K562 (cell line): ENCODE data around the gene C1orf87. TPM values are rescaled to one million over a fixed set of nuclear protein-coding genes. Genes with fewer than 3 reads are reported as not detected.

ENCODE experiments used
- ATAC-seq: fragments of 200-7000 bp; cut with Tn5 transposase; 3 replicates; pipeline ENCODE4 v1.9.1; 2020; ENCODE audit warnings: moderate library complexity
- BruUV-seq: library from RNA; stranded (reverse); fragments of 400-500 nt; replicated peaks from 2 replicates; lab custom pipeline; 2021; lab: Mats Ljungman, UMichigan
- CTCF ChIA-PET: fragments of 300-600 bp; formaldehyde crosslinking; extraction: SDS; loops from one replicate; lab custom pipeline; 2021; ENCODE audit warnings: low intra/inter-chr PET ratio; lab: Yijun Ruan, JAX
- POLR2A ChIA-PET: fragments of 300-600, 350-650 bp; sonication (Branson Sonifier 250); formaldehyde crosslinking; extraction: SDS; loops from one replicate; lab custom pipeline; 2021; ENCODE audit warnings: antibody characterized with exemption, inconsistent platforms; lab: Yijun Ruan, JAX
- DNase-seq, 4 experiments: peaks; one replicate each; pipeline versions ENCODE4 v3.0.0 to v3.0.0-alpha.2; 2011 to 2018; ENCODE audit warnings: low spot score in 3 of 4, mixed read lengths in 3 of 4; ENCODE audit errors: extremely low read depth in 1 of 4
- FAIRE-seq: peaks from 2 replicates; lab custom pipeline; 2011; peaks lifted over from hg19 to GRCh38; lab: Jason Lieb, UNC
- H2AFZ ChIP-seq: 2 replicates; pipeline ENCODE4 v1.6.0; 2011; ENCODE audit warnings: low read depth, low read length, control low read depth, inconsistent platforms
- H3K27ac ChIP-seq: fragments of 200-600 bp; 3 replicates; pipeline ENCODE4 v1.8.0; 2011; ENCODE audit warnings: low read depth, mild to moderate bottlenecking, control low read depth, inconsistent platforms, low read length, moderate library complexity, mixed read lengths; ENCODE audit errors: extremely low read depth
- H3K27me3 ChIP-seq, 2 experiments: fragments of 300-600 bp in 1 of 2; 2 replicates in 1 of 2; 3 replicates in 1 of 2; pipeline versions ENCODE4 v1.6.0 to v1.8.0; 2011; ENCODE audit warnings: inconsistent platforms in 2 of 2, low read length in 2 of 2, mild to moderate bottlenecking in 1 of 2, mixed read lengths in 1 of 2, moderate library complexity in 1 of 2; ENCODE audit not compliant: control insufficient read depth in 2 of 2, insufficient read depth in 2 of 2
- H3K36me3 ChIP-seq: fragments of 300-600 bp; 3 replicates; pipeline ENCODE4 v1.8.0; 2011; ENCODE audit warnings: mild to moderate bottlenecking, low read length, inconsistent platforms; ENCODE audit not compliant: control insufficient read depth, insufficient read depth
- H3K4me1 ChIP-seq, 2 experiments: fragments of 200-600 bp in 1 of 2; replicated peaks in 1 of 2; 2 replicates in 1 of 2; 3 replicates in 1 of 2; pipeline versions ENCODE4 v1.5.1 to v1.8.0; 2011; ENCODE audit warnings: inconsistent platforms in 2 of 2, low read length in 2 of 2, mild to moderate bottlenecking in 1 of 2, mixed read lengths in 1 of 2, moderate library complexity in 1 of 2; ENCODE audit not compliant: control insufficient read depth in 2 of 2, insufficient read depth in 2 of 2
- H3K4me2 ChIP-seq: 2 replicates; pipeline ENCODE4 v1.6.1; 2011; ENCODE audit warnings: low read length, control low read depth, inconsistent platforms, mixed read lengths; ENCODE audit not compliant: insufficient read depth
- H3K4me3 ChIP-seq: fragments of 200-600 bp; sonication (generic), shearing (Covaris generic); 2 replicates; pipeline ENCODE4 v1.5.1; 2016; ENCODE audit warnings: control low read depth, inconsistent platforms
- H3K79me2 ChIP-seq: fragments of 200-600 bp; 3 replicates; pipeline ENCODE4 v1.8.0; 2011; ENCODE audit warnings: low read length, inconsistent platforms; ENCODE audit not compliant: control insufficient read depth, insufficient read depth
- H3K9ac ChIP-seq, 2 experiments: 2 replicates each; pipeline versions ENCODE4 v1.6.0 to v1.6.1; 2011; ENCODE audit warnings: low read depth in 2 of 2, low read length in 2 of 2, control low read depth in 1 of 2, inconsistent platforms in 1 of 2, mild to moderate bottlenecking in 1 of 2, mixed read lengths in 1 of 2; ENCODE audit not compliant: insufficient read depth in 1 of 2
- H3K9me1 ChIP-seq: one replicate; pipeline ENCODE4 v1.6.0; 2011; ENCODE audit warnings: inconsistent platforms, mild to moderate bottlenecking, low read length, moderate library complexity; ENCODE audit not compliant: control insufficient read depth, insufficient read depth
- H3K9me3 ChIP-seq: replicated peaks from 2 replicates; pipeline ENCODE4 v1.5.1; 2011; ENCODE audit warnings: low read depth, low read length, inconsistent platforms; ENCODE audit not compliant: control insufficient read depth, insufficient read depth
- H4K20me1 ChIP-seq: replicated peaks from 2 replicates; pipeline ENCODE4 v1.6.1; 2011; ENCODE audit warnings: low read length, inconsistent platforms, mixed read lengths; ENCODE audit not compliant: control insufficient read depth, insufficient read depth
- ATF1 ChIP-seq, 2 experiments: fragments of 450-650 bp in 1 of 2; IDR thresholded peaks; 2 replicates each; pipeline ENCODE4 v1.6.1; 2016; ENCODE audit warnings: missing compliant biosample characterization in 1 of 2, missing genetic modification characterization in 1 of 2
- CHD1 ChIP-seq: fragments of 200-600 bp; sonication (generic); IDR thresholded peaks from one replicate; pipeline ENCODE4 v1.6.1; 2012; ENCODE audit warnings: mild to moderate bottlenecking, moderate library complexity, low read length, inconsistent platforms
- CTBP1 ChIP-seq: fragments of 450-650 bp; IDR thresholded peaks from 2 replicates; pipeline ENCODE4 v1.6.1; 2016; ENCODE audit warnings: borderline replicate concordance
- E2F1 ChIP-seq: sonication (generic); formaldehyde crosslinking; IDR thresholded peaks from 2 replicates; pipeline ENCODE4 v1.8.1; 2023; ENCODE audit warnings: mild to moderate bottlenecking, missing genetic modification reagents, moderate library complexity
- GATA2 ChIP-seq: sonication (generic); formaldehyde crosslinking; IDR thresholded peaks from 2 replicates; pipeline ENCODE4 v1.4.0; 2020; ENCODE audit warnings: mild to moderate bottlenecking, missing genetic modification reagents
- HDAC6 ChIP-seq: IDR thresholded peaks from 2 replicates; pipeline ENCODE4 v1.6.1; 2012; ENCODE audit warnings: low read depth, mild to moderate bottlenecking, control low read depth, inconsistent platforms, low read length, moderate library complexity
- HOMEZ ChIP-seq: fragments of 250-450 bp; sonication (Bioruptor Pico); IDR thresholded peaks from 2 replicates; pipeline ENCODE4 v1.4.0; 2020; ENCODE audit warnings: mild to moderate bottlenecking, moderate library complexity
- MCM3 ChIP-seq: fragments of 450-650 bp; IDR thresholded peaks from 2 replicates; pipeline ENCODE4 v1.6.1; 2016
- MYC ChIP-seq, 2 experiments: fragments of 250-450 bp in 1 of 2; sonication (Bioruptor Pico) in 1 of 2; IDR thresholded peaks; 2 replicates each; pipeline versions ENCODE4 v1.5.1 to v1.6.1; 2012 to 2021; ENCODE audit warnings: low read depth in 2 of 2, borderline replicate concordance in 1 of 2, improper control_type of control experiment in 1 of 2, low read length in 1 of 2, mild to moderate bottlenecking in 1 of 2, moderate library complexity in 1 of 2
- RFX1 ChIP-seq: fragments of 450-650 bp; IDR thresholded peaks from 2 replicates; pipeline ENCODE4 v1.6.1; 2016; ENCODE audit warnings: mild to moderate bottlenecking, moderate library complexity
- SETDB1 ChIP-seq: IDR thresholded peaks from one replicate; pipeline ENCODE4 v1.6.1; 2012; ENCODE audit warnings: low read length, control low read depth, inconsistent platforms
- SRSF7 ChIP-seq: fragments of 200-400 bp; formaldehyde crosslinking; optimal IDR thresholded peaks from 2 replicates; pipeline ENCODE3; 2017; ENCODE audit warnings: mild to moderate bottlenecking, low read depth, low read length
- YY1 ChIP-seq, 3 experiments: IDR thresholded peaks; 2 replicates each; pipeline ENCODE4 v1.6.1; 2011; ENCODE audit warnings: low read length in 2 of 3, mild to moderate bottlenecking in 2 of 3, moderate library complexity in 2 of 3, borderline replicate concordance in 1 of 3, control low read depth in 1 of 3, low read depth in 1 of 3; ENCODE audit not compliant: insufficient read depth in 3 of 3, insufficient replicate concordance in 2 of 3, control insufficient read depth in 1 of 3, insufficient read length in 1 of 3; ENCODE audit errors: extremely low read depth in 1 of 3
- ZBTB34 ChIP-seq: fragments of 250-450 bp; sonication (Bioruptor Pico); IDR thresholded peaks from 2 replicates; pipeline ENCODE4 v1.8.0; 2021; ENCODE audit warnings: mild to moderate bottlenecking, moderate library complexity
- ZNF133 ChIP-seq: fragments of 250-450 bp; sonication (Bioruptor Pico); IDR thresholded peaks from 2 replicates; pipeline ENCODE4 v1.4.0; 2020; ENCODE audit warnings: mild to moderate bottlenecking
- ZNF436 ChIP-seq: fragments of 250-450, 450-650 bp; sonication (Bioruptor Pico); formaldehyde crosslinking; IDR thresholded peaks from 2 replicates; pipeline ENCODE4 v1.7.0; 2020; ENCODE audit warnings: mild to moderate bottlenecking
- ZNF76 ChIP-seq: fragments of 250-450 bp; sonication (Bioruptor Pico); IDR thresholded peaks from 2 replicates; pipeline ENCODE4 v1.4.0; 2020; ENCODE audit warnings: mild to moderate bottlenecking, moderate library complexity, borderline replicate concordance
- ZNF77 ChIP-seq: fragments of 250-450 bp; sonication (Bioruptor Pico); IDR thresholded peaks from 2 replicates; pipeline ENCODE4 v1.5.0; 2020
- WGBS: fragments of 100-300 bp; shearing (Covaris generic); methylation state at CpG from one replicate; pipeline ENCODE4 v1.1.6; 2016; ENCODE audit warnings: low coverage, mixed read lengths; ENCODE audit not compliant: insufficient coverage; ENCODE audit errors: missing lambda C conversion rate; 5-methylcytosine and 5-hydroxymethylcytosine counted together
- in situ Hi-C: fragments of 300-500 bp; cut with MboI; formaldehyde crosslinking; loops from 4 replicates; pipeline ENCODE4 v1.15.0; 2018; ENCODE audit warnings: inconsistent platforms, mixed read lengths
- intact Hi-C: fragments of 100-400 bp; cut with micrococcal nuclease; formaldehyde crosslinking; loops from 2 replicates; pipeline ENCODE4 v1.14.2; 2022
- polyA plus RNA-seq, 8 experiments: library from polyadenylated mRNA; depleted of rRNA in 4 of 8; stranded (reverse) in 5 of 8; unstranded in 3 of 8; fragments of >200 nt; fragmentation: Nextera tagmentation in 2 of 8; fragmentation: Illumina TruSeq in 1 of 8; extraction: Ambion mirVana in 2 of 8; extraction: Trizol in 1 of 8; gene quantifications; 2 replicates each; pipeline versions ENCODE4 v1.2.1 to v1.2.3, GENCODE V29; 2011 to 2014; ENCODE audit warnings: inconsistent platforms in 1 of 8, missing spikeins in 1 of 8
- total RNA-seq, 7 experiments: library from RNA; depleted of rRNA in 6 of 7; stranded (reverse); fragments of >200 nt in 6 of 7; fragmentation: Illumina TruSeq in 2 of 7; extraction: Trizol in 2 of 7; gene quantifications; 2 replicates each; pipeline versions ENCODE4 v1.2.1 to v1.2.3, GENCODE V29; 2011 to 2021; ENCODE audit warnings: low replicate concordance in 1 of 7

Gene C1orf87
- total and polyA plus RNA-seq, 9 of the 15 experiments (the other 6 are each of a cell fraction or from before 2014, with no cell fraction given) = not detected

- TF ChIP-seq ZBTB34 (CRISPR knock-in tag) (no peak), ZNF133 (CRISPR knock-in tag) (no peak)
Measured at GRCh38 chr1:60033066-60033465, 40.5 kb downstream of the C1orf87 start (continued).

GRCh38 chr1:60031146-60031545 is 42.4 kb downstream of the C1orf87 start:
- H2AFZ ChIP-seq = no peak overlapping the region
- ChIA-PET POLR2A (no interaction called here), CTCF (no interaction called here)
- no peak overlapping the region for H3K4me3 ChIP-seq
- H3K79me2 ChIP-seq = no peaks in the 10 kb centered on the region
- H3K27ac ChIP-seq = no peak overlapping the region
- FAIRE-seq = no peak
- WGBS = 2% methylated on average over 3 of the region's 3 CpGs
- H3K9me3 ChIP-seq = no peaks in the 10 kb centered on the region
- no peaks in the 10 kb centered on the region for H3K36me3 ChIP-seq
- ATAC-seq = no peak
- no peaks in the 10 kb centered on the region for H3K4me1 ChIP-seq
- no peaks in the 10 kb centered on the region for H3K27me3 ChIP-seq
- H4K20me1 ChIP-seq = no peaks in the 10 kb centered on the region
- H3K9ac ChIP-seq = no peak overlapping the region
- no TSS peak for BruUV-seq
- H3K9me1 ChIP-seq = no peaks in the 10 kb centered on the region
- intact Hi-C loops (no loop called here), in situ Hi-C loops (no loop called here)
- no peak overlapping the region for H3K4me2 ChIP-seq
- no peak for DNase-seq
- TF ChIP-seq ZNF76 = no peak
- TF ChIP-seq MYC (IDR thresholded peaks at IDR 0.05; ENCODE audit: low read depth, low read length) = no peak
- no peak for TF ChIP-seq MYC (CRISPR knock-in tag; IDR thresholded peaks at IDR 0.05; ENCODE audit: borderline replicate concordance, low read depth)
- TF ChIP-seq SRSF7 = no peak
- TF ChIP-seq HOMEZ (CRISPR knock-in tag) = no peak
- TF ChIP-seq ATF1 (CRISPR knock-in tag; IDR thresholded peaks at IDR 0.05) = no peak
- TF ChIP-seq ATF1 (tag; IDR thresholded peaks at IDR 0.05) = no peak
- TF ChIP-seq GATA2 = no peak
- no peak for TF ChIP-seq RFX1
- no peak for TF ChIP-seq CHD1
- TF ChIP-seq E2F1 (CRISPR knock-in tag) = no peak
- no peak for TF ChIP-seq HDAC6
- no peak for TF ChIP-seq MCM3
- no peak for TF ChIP-seq CTBP1
- no peak for TF ChIP-seq YY1 (IDR thresholded peaks at IDR 0.05; ENCODE audit: borderline replicate concordance in 1 of 3, control insufficient read depth in 1 of 3, extremely low read depth in 1 of 3, insufficient read depth in 3 of 3, insufficient read length in 1 of 3, insufficient replicate concordance in 2 of 3, low read depth in 1 of 3, low read length in 2 of 3)
- TF ChIP-seq ZNF77 = no peak
- TF ChIP-seq SETDB1 = no peak
- TF ChIP-seq ZNF436 (CRISPR knock-in tag) = no peak
